Subcutaneous abdominal adipose tissue (tissue), 5 donors: ENCODE results near the gene FURIN.

ENCODE experiments used
- H3K27ac ChIP-seq: one replicate; pipeline ENCODE4 v1.7.0; 2013; ENCODE audit warnings: low read depth, mild to moderate bottlenecking, inconsistent platforms, low read length, moderate library complexity
- H3K27me3 ChIP-seq, 5 donors: one replicate each; pipeline ENCODE4 v1.7.0; 2013; ENCODE audit warnings: low read length in 5 of 5, inconsistent platforms in 1 of 5; ENCODE audit not compliant: control insufficient read depth in 5 of 5, insufficient read depth in 4 of 5
- H3K36me3 ChIP-seq, 5 donors: one replicate each; pipeline ENCODE4 v1.7.0; 2013; ENCODE audit warnings: low read length in 5 of 5; ENCODE audit not compliant: control insufficient read depth in 5 of 5, insufficient read depth in 5 of 5
- H3K4me1 ChIP-seq, 5 donors: one replicate each; pipeline ENCODE4 v1.7.0; 2013; ENCODE audit warnings: low read length in 5 of 5, mild to moderate bottlenecking in 3 of 5, moderate library complexity in 1 of 5; ENCODE audit not compliant: control insufficient read depth in 5 of 5, insufficient read depth in 5 of 5
- H3K4me3 ChIP-seq, 5 donors: one replicate each; pipeline ENCODE4 v1.7.0; 2013; ENCODE audit warnings: low read length in 5 of 5, low read depth in 1 of 5
- H3K9ac ChIP-seq, 5 donors: one replicate each; pipeline ENCODE4 v1.7.0; 2013; ENCODE audit warnings: low read length in 5 of 5, mild to moderate bottlenecking in 4 of 5, moderate library complexity in 3 of 5
- H3K9me3 ChIP-seq, 5 donors: one replicate each; pipeline ENCODE4 v1.7.0; 2013; ENCODE audit warnings: low read length in 5 of 5; ENCODE audit not compliant: control insufficient read depth in 5 of 5
- donor health status: healthy.
- donor health status: healthy.
- donor health status: healthy.
- donor health status: healthy.
- donor health status: healthy.

The FURIN gene

DNA sequence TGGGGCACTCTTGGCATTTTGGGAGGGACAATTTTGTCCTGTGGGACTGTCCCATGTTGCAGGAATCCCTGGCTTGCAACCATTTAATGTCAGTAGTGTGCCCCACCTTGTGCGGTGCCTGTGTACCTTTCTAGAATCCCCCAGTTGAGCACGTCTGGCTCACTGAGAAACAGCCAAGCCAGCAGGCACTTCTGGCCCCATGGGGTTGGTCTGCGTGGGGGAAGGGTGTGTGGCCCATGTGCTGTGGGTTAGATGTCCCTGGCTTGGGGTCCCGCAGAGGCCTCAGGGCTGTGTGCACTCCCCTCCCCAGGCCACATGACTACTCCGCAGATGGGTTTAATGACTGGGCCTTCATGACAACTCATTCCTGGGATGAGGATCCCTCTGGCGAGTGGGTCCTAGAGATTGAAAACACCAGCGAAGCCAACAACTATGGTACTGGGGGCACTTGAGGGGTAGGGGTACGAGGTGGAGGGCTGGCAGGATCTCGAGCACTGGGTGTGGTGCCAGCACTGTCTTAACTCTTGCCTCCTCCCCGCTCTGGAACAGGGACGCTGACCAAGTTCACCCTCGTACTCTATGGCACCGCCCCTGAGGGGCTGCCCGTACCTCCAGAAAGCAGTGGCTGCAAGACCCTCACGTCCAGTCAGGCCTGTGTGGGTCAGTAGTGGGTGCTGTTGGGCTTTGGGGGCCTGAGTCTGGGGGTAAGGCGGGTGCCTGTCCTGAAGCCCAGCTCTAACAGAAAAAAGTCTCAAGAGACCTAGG is 12.2 kb downstream of the FURIN start:
- no peak overlapping the region for H3K4me3 ChIP-seq
- H3K36me3 ChIP-seq = peaks cover 0 to 71% (median 70%) of the 10 kb centered on the region in 5 donors
- no peak overlapping the region for H3K27ac ChIP-seq
- no peak overlapping the region for H3K9ac ChIP-seq
- no peaks in the 10 kb centered on the region for H3K27me3 ChIP-seq
- H3K9me3 ChIP-seq = no peaks in the 10 kb centered on the region
- H3K4me1 ChIP-seq = peaks cover 5 to 29% (median 25%) of the 10 kb centered on the region in 5 donors

GRCh38 chr15:90881181-90881977 is 13.0 kb downstream of the FURIN start:
- no peak overlapping the region for H3K4me3 ChIP-seq
- peaks cover 0 to 63% (median 61%) of the 10 kb centered on the region in 5 donors for H3K36me3 ChIP-seq
- no peaks in the 10 kb centered on the region for H3K27me3 ChIP-seq
- peaks cover 5 to 38% (median 34%) of the 10 kb centered on the region in 5 donors for H3K4me1 ChIP-seq
- no peaks in the 10 kb centered on the region for H3K9me3 ChIP-seq
- H3K27ac ChIP-seq = peak overlapping the region; percentile 89
- H3K9ac ChIP-seq = no peak overlapping the region

GRCh38 chr15:90881978-90882721 is 13.8 kb downstream of the FURIN start:
- peaks cover 5 to 44% (median 36%) of the 10 kb centered on the region in 5 donors for H3K4me1 ChIP-seq
- H3K4me3 ChIP-seq = no peak overlapping the region
- H3K27me3 ChIP-seq = no peaks in the 10 kb centered on the region
- H3K9me3 ChIP-seq = no peaks in the 10 kb centered on the region
- no peak overlapping the region for H3K9ac ChIP-seq
- peaks cover 0 to 62% (median 58%) of the 10 kb centered on the region in 5 donors for H3K36me3 ChIP-seq
- H3K27ac ChIP-seq = peak overlapping the region; percentile 89

GRCh38 chr15:90882781-90883525 is 14.6 kb downstream of the FURIN start:
- peak overlapping the region; percentile 89 for H3K27ac ChIP-seq

GRCh38 chr15:90883526-90883975 is 15.2 kb downstream of the FURIN start:
- Histone ChIP-seq H3K27ac (peak overlapping the region; percentile 89), H3K9me3 (no peaks in the 10 kb centered on the region), H3K36me3 (peaks cover 0 to 56% (median 52%) of the 10 kb centered on the region in 5 donors), H3K4me1 (peaks cover 5 to 44% (median 36%) of the 10 kb centered on the region in 5 donors), H3K9ac (peak overlapping the region; percentile 75 to 92 (median 90)), H3K4me3 (peak overlapping the region; percentile 42 to 83 (median 74)), H3K27me3 (no peaks in the 10 kb centered on the region)

More at GRCh38 chr15:90882781-90883525, 14.6 kb downstream of the FURIN start:
- peak overlapping the region; percentile 75 to 92 (median 90) for H3K9ac ChIP-seq
- no peaks in the 10 kb centered on the region for H3K27me3 ChIP-seq
- no peaks in the 10 kb centered on the region for H3K9me3 ChIP-seq
- peaks cover 5 to 44% (median 36%) of the 10 kb centered on the region in 5 donors for H3K4me1 ChIP-seq
- peak overlapping the region in 2 of 5 donors; percentile 74 to 83 for H3K4me3 ChIP-seq
- H3K36me3 ChIP-seq = peaks cover 0 to 61% (median 58%) of the 10 kb centered on the region in 5 donors

DNA sequence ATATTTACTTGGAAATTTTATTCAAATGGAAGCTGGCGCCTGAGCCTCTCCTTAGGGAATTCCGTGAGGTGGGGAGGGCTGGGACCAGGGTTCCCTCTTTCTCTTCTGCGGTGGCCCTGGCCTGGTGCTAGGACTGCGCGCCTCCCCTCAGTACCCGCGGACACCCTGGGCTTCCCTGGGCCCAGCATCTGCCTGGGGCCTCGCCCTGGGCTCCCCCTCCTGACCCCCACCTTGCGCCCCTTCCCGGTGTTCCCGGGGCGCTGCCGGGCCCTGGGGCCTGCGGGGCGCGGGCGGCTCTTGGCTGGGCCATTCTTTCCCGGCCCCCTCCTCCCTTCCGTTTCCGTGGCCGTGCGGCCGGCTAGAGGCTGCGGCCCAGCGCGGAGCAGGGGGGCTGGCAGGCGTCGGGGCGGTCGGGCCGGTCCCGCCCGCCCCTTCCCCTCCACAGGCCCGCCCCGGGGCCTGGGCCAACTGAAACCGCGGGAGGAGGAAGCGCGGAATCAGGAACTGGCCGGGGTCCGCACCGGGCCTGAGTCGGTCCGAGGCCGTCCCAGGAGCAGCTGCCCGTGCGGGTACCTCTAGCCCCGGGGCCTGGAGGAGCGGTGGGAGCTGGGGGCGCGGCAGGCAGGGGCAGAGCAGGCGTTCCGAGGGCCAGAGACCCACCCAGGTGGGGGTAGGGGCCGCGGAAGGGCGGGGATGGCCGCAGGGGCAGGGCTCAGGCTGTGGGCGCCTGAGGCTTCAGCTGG is 15.8 kb downstream of the FURIN start, which contains the start of gene FES:
Gene FES (plus strand): TSS at position 529 of the 743 bp plus-strand sequence. CDS start 542 bp downstream, outside the sequence.
- Histone ChIP-seq H3K36me3 (peaks cover 0 to 55% (median 47%) of the 10 kb centered on the region in 5 donors), H3K9ac (peak within 1 kb of the TSS; percentile 75 to 94 (median 90)), H3K4me1 (peaks cover 5 to 44% (median 36%) of the 10 kb centered on the region in 5 donors), H3K4me3 (peak within 1 kb of the TSS; percentile 52 to 83 (median 74)), H3K27me3 (no peaks in the 10 kb centered on the region), H3K9me3 (no peaks in the 10 kb centered on the region), H3K27ac (peak within 1 kb of the TSS; percentile 89)

GRCh38 chr15:90884719-90885431 is 16.5 kb downstream of the FURIN start:
- H3K27me3 ChIP-seq = no peaks in the 10 kb centered on the region
- peaks cover 5 to 44% (median 36%) of the 10 kb centered on the region in 5 donors for H3K4me1 ChIP-seq
- no peaks in the 10 kb centered on the region for H3K9me3 ChIP-seq
- peaks cover 0 to 54% (median 47%) of the 10 kb centered on the region in 5 donors for H3K36me3 ChIP-seq
- H3K27ac ChIP-seq = peak overlapping the region; percentile 89
- peak overlapping the region; percentile 75 to 94 (median 90) for H3K9ac ChIP-seq
- H3K4me3 ChIP-seq = peak overlapping the region; percentile 52 to 83 (median 74)
